ENCODE measurements around the gene PADI2. TPM values are rescaled to one million over a fixed set of nuclear protein-coding genes. Genes with fewer than 3 reads are reported as not detected.
A peak's percentile ranks its signal among the peaks of the same experiment; 100 is the strongest.

PADI2 gene
- total and polyA plus RNA-seq, 2 donors (not counting 1 experiment from before 2014, with no cell fraction given), result 0.25 to 14.2 TPM

DNA sequence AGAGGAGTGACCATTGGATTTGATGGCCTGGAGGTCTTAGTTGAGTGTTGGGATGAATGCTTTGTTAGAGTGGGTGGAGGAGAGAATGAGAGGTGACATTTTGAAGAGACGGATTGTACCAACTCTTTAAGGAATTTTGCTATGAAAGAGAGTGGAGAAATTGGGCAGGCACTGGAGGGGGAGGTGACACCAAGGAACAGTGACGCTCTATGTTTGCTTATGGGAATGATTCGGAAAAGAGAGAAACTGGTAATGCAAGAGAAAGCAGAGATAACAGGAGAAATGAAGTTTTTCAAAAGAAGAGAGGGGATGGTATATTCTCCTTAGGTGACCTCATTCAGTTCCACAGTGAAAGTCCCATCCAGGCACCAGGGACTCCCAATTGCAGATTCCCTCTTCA is 24.5 kb upstream of the PADI2 start:
- no peaks in the 10 kb centered on the region for H3K36me3 ChIP-seq (replicated peaks in 1 of 2; ENCODE audit: control extremely low read depth in 1 of 2, control insufficient read depth in 1 of 2, extremely low read depth in 1 of 2, insufficient read depth in 2 of 2, low read length in 1 of 2)
- H3K79me2 ChIP-seq (ENCODE audit: control insufficient read depth, insufficient read depth, low read length), result no peaks in the 10 kb centered on the region
- Mint-ChIP-seq H3K27me3 (peaks cover 11% of the 10 kb centered on the region), H3K4me3 (no peak overlapping the region), H3K27ac (no peak overlapping the region), H3K9me3 (ENCODE audit: insufficient read depth) (peaks cover 2% of the 10 kb centered on the region), H3K4me1 (peaks cover 24% of the 10 kb centered on the region)
- intact Hi-C loops (cut with micrococcal nuclease), result loop anchor here (5.0 kb wide), 1 partner anchor 94 kb away; no protein-coding TSS in a partner anchor
- H3K9ac ChIP-seq (ENCODE audit: low read length), result no peak overlapping the region
- H3K4me3 ChIP-seq (ENCODE audit: control extremely low read depth in 1 of 5, extremely low read depth in 1 of 5, insufficient read depth in 1 of 5, low read depth in 2 of 5, low read length in 4 of 5), result no peak overlapping the region
- no peak overlapping the region for H3K4me2 ChIP-seq (replicated peaks; ENCODE audit: low read depth, low read length, poor library complexity, severe bottlenecking)
- DNase-seq (no peak), ATAC-seq (ENCODE audit: low read depth) (no peak)
- H3K9me3 ChIP-seq (ENCODE audit: control extremely low read depth in 1 of 3, control insufficient read depth in 2 of 3, insufficient read depth in 1 of 3, low read length in 2 of 3), result peaks cover 0 to 4% (median 0%) of the 10 kb centered on the region in 3 donors
- CTCF ChIA-PET, result no interaction called here
- H3K4me1 ChIP-seq (ENCODE audit: control insufficient read depth in 2 of 2, insufficient read depth in 2 of 2, low read length in 2 of 2), result peaks cover 5 to 18% of the 10 kb centered on the region in 2 donors
- peaks cover 0 to 2% (median under 1%) of the 10 kb centered on the region in 4 experiments for H3K27me3 ChIP-seq (replicated peaks in 1 of 4; ENCODE audit: control extremely low read depth in 1 of 4, control insufficient read depth in 3 of 4, insufficient read depth in 4 of 4, low read length in 3 of 4)
- H4K20me1 ChIP-seq (ENCODE audit: control insufficient read depth, insufficient read depth, low read length, poor library complexity, severe bottlenecking), result no peaks in the 10 kb centered on the region
- POLR2A ChIA-PET, result no interaction called here
- H3K27ac ChIP-seq (ENCODE audit: low read length in 2 of 2), result no peak overlapping the region
- no peak overlapping the region for H2AFZ ChIP-seq (ENCODE audit: insufficient read depth, low read depth, low read length, poor library complexity, severe bottlenecking)
- WGBS (ENCODE audit: insufficient coverage), result 94% methylated on average over 3 of the region's 3 CpGs
- TF ChIP-seq, protein P1, sequence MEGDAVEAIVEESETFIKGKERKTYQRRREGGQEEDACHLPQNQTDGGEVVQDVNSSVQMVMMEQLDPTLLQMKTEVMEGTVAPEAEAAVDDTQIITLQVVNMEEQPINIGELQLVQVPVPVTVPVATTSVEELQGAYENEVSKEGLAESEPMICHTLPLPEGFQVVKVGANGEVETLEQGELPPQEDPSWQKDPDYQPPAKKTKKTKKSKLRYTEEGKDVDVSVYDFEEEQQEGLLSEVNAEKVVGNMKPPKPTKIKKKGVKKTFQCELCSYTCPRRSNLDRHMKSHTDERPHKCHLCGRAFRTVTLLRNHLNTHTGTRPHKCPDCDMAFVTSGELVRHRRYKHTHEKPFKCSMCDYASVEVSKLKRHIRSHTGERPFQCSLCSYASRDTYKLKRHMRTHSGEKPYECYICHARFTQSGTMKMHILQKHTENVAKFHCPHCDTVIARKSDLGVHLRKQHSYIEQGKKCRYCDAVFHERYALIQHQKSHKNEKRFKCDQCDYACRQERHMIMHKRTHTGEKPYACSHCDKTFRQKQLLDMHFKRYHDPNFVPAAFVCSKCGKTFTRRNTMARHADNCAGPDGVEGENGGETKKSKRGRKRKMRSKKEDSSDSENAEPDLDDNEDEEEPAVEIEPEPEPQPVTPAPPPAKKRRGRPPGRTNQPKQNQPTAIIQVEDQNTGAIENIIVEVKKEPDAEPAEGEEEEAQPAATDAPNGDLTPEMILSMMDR (IDR thresholded peaks at IDR 0.05), result no peak

- Mint-ChIP-seq H3K27ac (peak overlapping the region; percentile 87), H3K4me3 (peak overlapping the region; percentile 60), H3K4me1 (peaks cover 24% of the 10 kb centered on the region), H3K9me3 (ENCODE audit: insufficient read depth) (peaks cover 2% of the 10 kb centered on the region), H3K27me3 (peaks cover 2% of the 10 kb centered on the region)
- ChIA-PET CTCF (interaction anchor here (0.6 to 9.2 kb wide), 6 partner anchors 9 to 96 kb away, joined by 3 to 69 read pairs (median 6); partner anchors contain the start of gene PADI2), POLR2A (interaction anchor here (0.6 to 1.2 kb wide), 5 partner anchors 13 to 236 kb away, joined by 3 to 11 read pairs (median 4); no protein-coding TSS in a partner anchor)
- peaks cover 5 to 18% of the 10 kb centered on the region in 2 donors for H3K4me1 ChIP-seq (ENCODE audit: control insufficient read depth in 2 of 2, insufficient read depth in 2 of 2, low read length in 2 of 2)
- peaks cover 0 to 4% (median 0%) of the 10 kb centered on the region in 3 donors for H3K9me3 ChIP-seq (ENCODE audit: control extremely low read depth in 1 of 3, control insufficient read depth in 2 of 3, insufficient read depth in 1 of 3, low read length in 2 of 3)
- 64% methylated on average over 6 of the region's 10 CpGs for WGBS (ENCODE audit: insufficient coverage)
- no peaks in the 10 kb centered on the region for H3K36me3 ChIP-seq (replicated peaks in 1 of 2; ENCODE audit: control extremely low read depth in 1 of 2, control insufficient read depth in 1 of 2, extremely low read depth in 1 of 2, insufficient read depth in 2 of 2, low read length in 1 of 2)
- H3K27me3 ChIP-seq (replicated peaks in 1 of 4; ENCODE audit: control extremely low read depth in 1 of 4, control insufficient read depth in 3 of 4, insufficient read depth in 4 of 4, low read length in 3 of 4), result peaks cover 0 to 3% (median 0%) of the 10 kb centered on the region in 4 experiments
- TF ChIP-seq, protein P1 (IDR thresholded peaks at IDR 0.05), result no peak
- no peak for TF ChIP-seq EZH2 (IDR thresholded peaks at IDR 0.05; ENCODE audit: borderline replicate concordance, insufficient read depth, low read depth, low read length, poor library complexity, severe bottlenecking)
- no peak overlapping the region for H3K4me3 ChIP-seq (ENCODE audit: control extremely low read depth in 1 of 5, extremely low read depth in 1 of 5, insufficient read depth in 1 of 5, low read depth in 2 of 5, low read length in 4 of 5)
- no peak overlapping the region for H3K9ac ChIP-seq (ENCODE audit: low read length)
- H3K79me2 ChIP-seq (ENCODE audit: control insufficient read depth, insufficient read depth, low read length), result no peaks in the 10 kb centered on the region
- ATAC-seq (ENCODE audit: low read depth) (peak; percentile 77), DNase-seq (peak; percentile 73)
- intact Hi-C loops (cut with micrococcal nuclease), result loop anchor here (1.0 to 5.0 kb wide), 3 partner anchors 13 to 96 kb away; no protein-coding TSS in a partner anchor
- no peak overlapping the region for H2AFZ ChIP-seq (ENCODE audit: insufficient read depth, low read depth, low read length, poor library complexity, severe bottlenecking)
- H4K20me1 ChIP-seq (ENCODE audit: control insufficient read depth, insufficient read depth, low read length, poor library complexity, severe bottlenecking), result no peaks in the 10 kb centered on the region
- H3K4me2 ChIP-seq (replicated peaks; ENCODE audit: low read depth, low read length, poor library complexity, severe bottlenecking), result no peak overlapping the region
- H3K27ac ChIP-seq (ENCODE audit: low read length in 2 of 2), result peak overlapping the region in 1 of 2 donors; percentile 20
Measured at GRCh38 chr1:17141441-17142197, 22.4 kb upstream of the PADI2 start.

Measured in B cell (primary cell).